CD14-positive monocyte (primary cell): ENCODE data around the gene CDH13. TPM values are rescaled to one million over a fixed set of nuclear protein-coding genes. Genes with fewer than 3 reads are reported as not detected.
A peak's percentile ranks its signal among the peaks of the same experiment; 100 is the strongest.

ENCODE experiments used
- DNase-seq, 3 donors: peaks; one replicate each; pipeline ENCODE4 v3.0.0-alpha.2; 2011 to 2022
- H2AFZ ChIP-seq: 2 replicates; pipeline ENCODE4 v1.6.0; 2012; ENCODE audit warnings: mild to moderate bottlenecking, low read depth, low read length, inconsistent platforms; ENCODE audit not compliant: insufficient read depth, poor library complexity, severe bottlenecking
- H3K27ac ChIP-seq, 2 donors: 1 replicate in 1 of 2; 2 replicates in 1 of 2; pipeline ENCODE4 v1.5.1; 2012 to 2013; ENCODE audit warnings: low read length in 2 of 2, control low read depth in 1 of 2, inconsistent platforms in 1 of 2, low read depth in 1 of 2, mild to moderate bottlenecking in 1 of 2
- H3K27me3 ChIP-seq, 2 donors: one replicate each; pipeline versions ENCODE4 v1.6.0 to v1.6.1; 2011 to 2013; ENCODE audit warnings: low read length in 2 of 2; ENCODE audit not compliant: control insufficient read depth in 2 of 2, insufficient read depth in 2 of 2
- H3K36me3 ChIP-seq, 2 donors: replicated peaks in 1 of 2; 1 replicate in 1 of 2; 2 replicates in 1 of 2; pipeline versions ENCODE4 v1.5.1 to v1.6.1; 2012 to 2013; ENCODE audit warnings: low read length in 2 of 2, control low read depth in 1 of 2, inconsistent platforms in 1 of 2, mild to moderate bottlenecking in 1 of 2; ENCODE audit not compliant: insufficient read depth in 2 of 2, control insufficient read depth in 1 of 2
- H3K4me1 ChIP-seq, 2 donors: 1 replicate in 1 of 2; 2 replicates in 1 of 2; pipeline versions ENCODE4 v1.5.1 to v1.6.1; 2012 to 2013; ENCODE audit warnings: low read length in 2 of 2, control low read depth in 1 of 2, inconsistent platforms in 1 of 2, mild to moderate bottlenecking in 1 of 2, moderate library complexity in 1 of 2; ENCODE audit not compliant: insufficient read depth in 2 of 2, control insufficient read depth in 1 of 2
- H3K4me2 ChIP-seq: replicated peaks from 2 replicates; pipeline ENCODE3; 2012; ENCODE audit warnings: low read length, moderate library complexity, mild to moderate bottlenecking; ENCODE audit not compliant: poor library complexity, severe bottlenecking; ENCODE audit errors: extremely low read depth
- H3K4me3 ChIP-seq, 3 experiments: fragments of 200-600 bp in 1 of 3; sonication (generic) in 1 of 3; replicated peaks in 1 of 3; 1 replicate in 2 of 3; 2 replicates in 1 of 3; pipeline ENCODE4 v1.5.1; 2011 to 2013; ENCODE audit warnings: low read length in 3 of 3, mild to moderate bottlenecking in 3 of 3, control low read depth in 2 of 3, low read depth in 2 of 3, inconsistent platforms in 1 of 3, moderate library complexity in 1 of 3
- H3K79me2 ChIP-seq: 2 replicates; pipeline ENCODE4 v1.6.0; 2012; ENCODE audit warnings: mild to moderate bottlenecking, control low read depth, inconsistent platforms, low read length, moderate library complexity; ENCODE audit not compliant: insufficient read depth
- H3K9ac ChIP-seq: 2 replicates; pipeline ENCODE4 v1.6.0; 2017; ENCODE audit warnings: low read length, mild to moderate bottlenecking; ENCODE audit not compliant: insufficient read depth, poor library complexity, severe bottlenecking
- H3K9me3 ChIP-seq, 2 donors: replicated peaks in 1 of 2; 1 replicate in 1 of 2; 2 replicates in 1 of 2; pipeline versions ENCODE4 v1.5.1 to v1.6.1; 2012 to 2013; ENCODE audit warnings: low read length in 2 of 2, control low read depth in 1 of 2; ENCODE audit not compliant: control insufficient read depth in 1 of 2, insufficient read depth in 1 of 2
- H4K20me1 ChIP-seq: 2 replicates; pipeline ENCODE4 v1.6.0; 2012; ENCODE audit warnings: mild to moderate bottlenecking, low read length, control low read depth, moderate library complexity; ENCODE audit not compliant: insufficient read depth
- H3K27ac Mint-ChIP-seq, 7 donors: one replicate each; pipeline ENCODE4 v1.8.0; 2020; ENCODE audit warnings: mild to moderate bottlenecking in 7 of 7, mixed read lengths in 7 of 7, moderate library complexity in 6 of 7, inconsistent platforms in 2 of 7
- H3K27me3 Mint-ChIP-seq, 3 donors: one replicate each; pipeline ENCODE4 v1.8.0; 2021 to 2022; ENCODE audit warnings: low read depth in 3 of 3, mild to moderate bottlenecking in 3 of 3, mixed read lengths in 3 of 3, moderate library complexity in 3 of 3, inconsistent platforms in 1 of 3
- H3K36me3 Mint-ChIP-seq, 2 donors: one replicate each; pipeline ENCODE4 v1.8.0; 2020; ENCODE audit warnings: mixed read lengths in 2 of 2, inconsistent platforms in 1 of 2, mild to moderate bottlenecking in 1 of 2
- H3K4me1 Mint-ChIP-seq: one replicate; pipeline ENCODE4 v1.8.0; 2020; ENCODE audit warnings: mild to moderate bottlenecking, mixed read lengths
- H3K4me3 Mint-ChIP-seq, 2 donors: one replicate each; pipeline ENCODE4 v1.8.0; 2020; ENCODE audit warnings: mild to moderate bottlenecking in 2 of 2, mixed read lengths in 2 of 2, moderate library complexity in 1 of 2
- H3K9me3 Mint-ChIP-seq, 7 donors: one replicate each; pipeline ENCODE4 v1.8.0; 2020 to 2022; ENCODE audit warnings: mixed read lengths in 7 of 7, mild to moderate bottlenecking in 6 of 7, moderate library complexity in 6 of 7, inconsistent platforms in 2 of 7
- WGBS: methylation state at CpG from one replicate; pipeline ENCODE4 v1.1.5; 2013; ENCODE audit warnings: missing lambda C conversion rate; ENCODE audit not compliant: insufficient coverage; 5-methylcytosine and 5-hydroxymethylcytosine counted together
- intact Hi-C, 2 donors: fragments of 100-400 bp; cut with micrococcal nuclease; formaldehyde crosslinking; loops; one replicate each; pipeline versions ENCODE4 v1.15.0 to v1.15.1; 2023
- polyA plus RNA-seq, 3 donors: library from polyadenylated mRNA; depleted of rRNA in 1 of 3; unstranded in 2 of 3; stranded (reverse) in 1 of 3; fragments of 300-500 nt in 2 of 3; fragments of >200 nt in 1 of 3; fragmentation: Illumina TruSeq in 2 of 3; gene quantifications; 1 replicate in 2 of 3; 2 replicates in 1 of 3; pipeline ENCODE4 v1.2.3, GENCODE V29; 2012 to 2021
- TF ChIP-seq, protein P1 (sequence below): fragments of 200-600 bp; IDR thresholded peaks from one replicate; pipeline ENCODE4 v1.8.0; 2022; ENCODE audit warnings: antibody characterized with exemption, mild to moderate bottlenecking

The CDH13 gene
- polyA plus RNA-seq, 3 donors = 0.13 to 0.19 TPM; not detected in 1

DNA sequence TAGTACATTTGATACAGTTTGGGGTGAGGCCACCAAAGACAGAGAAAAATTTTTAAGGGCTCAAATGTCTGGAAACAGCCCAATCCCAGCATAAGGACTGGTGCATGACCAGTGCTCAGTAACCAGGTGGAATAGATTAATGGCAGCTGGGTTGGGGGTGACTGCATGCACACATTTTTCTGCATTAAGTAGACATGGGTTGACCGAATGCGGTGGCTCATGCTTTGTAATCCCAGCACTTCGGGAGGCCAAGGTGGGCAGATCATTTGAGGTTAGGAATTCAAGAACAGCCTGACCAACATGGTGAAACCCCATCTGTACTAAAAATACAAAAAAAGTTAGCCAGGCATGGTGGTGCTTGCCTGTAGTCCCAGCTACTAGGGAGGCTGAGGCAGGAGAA is 1060.0 kb downstream of the CDH13 start:
- H3K9ac ChIP-seq = no peak overlapping the region
- no peaks in the 10 kb centered on the region for H3K36me3 Mint-ChIP-seq

DNA sequence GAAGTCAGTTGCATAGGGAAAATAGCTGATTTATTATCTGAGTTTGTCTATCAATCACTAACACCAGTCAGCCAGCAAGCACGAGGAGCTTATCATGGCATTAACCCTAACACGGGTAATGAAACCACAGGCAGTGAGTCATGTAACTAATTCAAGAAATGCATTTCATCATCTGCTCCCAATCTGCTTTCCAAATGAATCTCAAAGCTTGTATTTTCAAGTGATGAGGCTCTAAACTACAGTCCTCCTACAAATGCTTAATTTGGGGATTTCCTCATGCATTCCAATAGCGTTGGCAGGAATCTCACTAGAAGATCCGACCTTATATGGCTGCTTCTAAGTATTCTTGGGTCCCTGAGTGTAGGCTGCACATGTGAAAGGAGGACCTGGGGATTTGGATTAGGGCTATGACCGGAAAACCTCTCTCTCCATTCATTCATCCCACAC is 1062.6 kb downstream of the CDH13 start:
- TF ChIP-seq, protein P1, sequence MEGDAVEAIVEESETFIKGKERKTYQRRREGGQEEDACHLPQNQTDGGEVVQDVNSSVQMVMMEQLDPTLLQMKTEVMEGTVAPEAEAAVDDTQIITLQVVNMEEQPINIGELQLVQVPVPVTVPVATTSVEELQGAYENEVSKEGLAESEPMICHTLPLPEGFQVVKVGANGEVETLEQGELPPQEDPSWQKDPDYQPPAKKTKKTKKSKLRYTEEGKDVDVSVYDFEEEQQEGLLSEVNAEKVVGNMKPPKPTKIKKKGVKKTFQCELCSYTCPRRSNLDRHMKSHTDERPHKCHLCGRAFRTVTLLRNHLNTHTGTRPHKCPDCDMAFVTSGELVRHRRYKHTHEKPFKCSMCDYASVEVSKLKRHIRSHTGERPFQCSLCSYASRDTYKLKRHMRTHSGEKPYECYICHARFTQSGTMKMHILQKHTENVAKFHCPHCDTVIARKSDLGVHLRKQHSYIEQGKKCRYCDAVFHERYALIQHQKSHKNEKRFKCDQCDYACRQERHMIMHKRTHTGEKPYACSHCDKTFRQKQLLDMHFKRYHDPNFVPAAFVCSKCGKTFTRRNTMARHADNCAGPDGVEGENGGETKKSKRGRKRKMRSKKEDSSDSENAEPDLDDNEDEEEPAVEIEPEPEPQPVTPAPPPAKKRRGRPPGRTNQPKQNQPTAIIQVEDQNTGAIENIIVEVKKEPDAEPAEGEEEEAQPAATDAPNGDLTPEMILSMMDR = no peak
- Mint-ChIP-seq H3K27me3 (peaks cover 5 to 9% (median 8%) of the 10 kb centered on the region in 3 donors), H3K36me3 (no peaks in the 10 kb centered on the region), H3K4me3 (no peak overlapping the region), H3K9me3 (peaks cover 0 to 2% (median 0%) of the 10 kb centered on the region in 7 donors), H3K4me1 (peaks cover 25% of the 10 kb centered on the region), H3K27ac (no peak overlapping the region)
- peaks cover 6 to 26% of the 10 kb centered on the region in 2 donors for H3K4me1 ChIP-seq
- no peaks in the 10 kb centered on the region for H3K9me3 ChIP-seq
- peaks cover 0 to 2% of the 10 kb centered on the region in 2 donors for H3K27me3 ChIP-seq
- H3K4me3 ChIP-seq = no peak overlapping the region
- H3K4me2 ChIP-seq = peak overlapping the region; percentile 24
- no peak overlapping the region for H2AFZ ChIP-seq
- no peaks in the 10 kb centered on the region for H3K79me2 ChIP-seq
- intact Hi-C loops = no loop called here
- H3K9ac ChIP-seq = no peak overlapping the region
- H4K20me1 ChIP-seq = no peaks in the 10 kb centered on the region
- no peak overlapping the region for H3K27ac ChIP-seq
- no peaks in the 10 kb centered on the region for H3K36me3 ChIP-seq
- DNase-seq = peak; percentile 45 to 71 (median 55)
- WGBS = 0% methylated on average over 2 of the region's 5 CpGs

More for the DNA sequence above, 1060.0 kb downstream of the CDH13 start:
- intact Hi-C loops = no loop called here
- peaks cover 6 to 14% (median 7%) of the 10 kb centered on the region in 3 donors for H3K27me3 Mint-ChIP-seq
- WGBS = no CpG with 5 or more reads among the region's 3 CpGs
- H3K4me2 ChIP-seq = no peak overlapping the region
- no peaks in the 10 kb centered on the region for H3K79me2 ChIP-seq
- peaks cover 0 to 4% of the 10 kb centered on the region in 2 donors for H3K27me3 ChIP-seq
- no peaks in the 10 kb centered on the region for H3K36me3 ChIP-seq
- H3K4me1 ChIP-seq = peaks cover 6 to 19% of the 10 kb centered on the region in 2 donors
- H3K4me3 Mint-ChIP-seq = no peak overlapping the region
- no peak overlapping the region for H3K4me3 ChIP-seq
- no peak overlapping the region for H3K27ac Mint-ChIP-seq
- H3K9me3 Mint-ChIP-seq = peaks cover 0 to 2% (median 0%) of the 10 kb centered on the region in 7 donors
- no peak overlapping the region for H3K27ac ChIP-seq
- H2AFZ ChIP-seq = no peak overlapping the region
- H3K4me1 Mint-ChIP-seq = peaks cover 20% of the 10 kb centered on the region
- no peaks in the 10 kb centered on the region for H4K20me1 ChIP-seq
- H3K9me3 ChIP-seq = no peaks in the 10 kb centered on the region
- TF ChIP-seq, protein P1 = no peak
- DNase-seq = no peak
